HG02610 (cell line): ENCODE measurements around the gene NEUROD1.

ENCODE experiments used
- ATAC-seq: cut with Tn5 transposase; IDR thresholded peaks from one replicate; pipeline ENCODE4 v1.9.1; 2021; ENCODE audit warnings: mild to moderate bottlenecking, moderate library complexity; ENCODE audit not compliant: unreplicated experiment

NEUROD1 gene

GRCh38 chr2:181643151-181643550, 37.2 kb downstream of the NEUROD1 start:
- ATAC-seq, result no peak

- ATAC-seq, result no peak
Measured at GRCh38 chr2:181642086-181642485, 38.2 kb downstream of the NEUROD1 start.

GRCh38 chr2:181639686-181640085, 40.6 kb downstream of the NEUROD1 start:
- ATAC-seq, result no peak

GRCh38 chr2:181632733-181633401, 47.5 kb downstream of the NEUROD1 start:
- ATAC-seq, result peak; percentile 95

- no peak for ATAC-seq
Measured at GRCh38 chr2:181628590-181629585, 51.4 kb downstream of the NEUROD1 start.

- no peak for ATAC-seq
Measured at GRCh38 chr2:181627545-181627944, 52.8 kb downstream of the NEUROD1 start.

GRCh38 chr2:181626671-181627070, 53.6 kb downstream of the NEUROD1 start:
- ATAC-seq, result no peak
